AG09309 (cell line): ENCODE results near the gene PPFIA1.

Source experiments
- DNase-seq: peaks from one replicate; pipeline ENCODE4 v3.0.0-alpha.2; 2010; ENCODE audit warnings: low read depth
- H3K4me3 ChIP-seq: 2 replicates; pipeline ENCODE4 v1.5.1; 2011; ENCODE audit warnings: mild to moderate bottlenecking, low read depth, low read length, moderate library complexity; ENCODE audit not compliant: control insufficient read depth
- CTCF ChIP-seq: IDR thresholded peaks from 2 replicates; pipeline ENCODE4 v1.5.1; 2011; ENCODE audit warnings: mild to moderate bottlenecking, low read depth, low read length, inconsistent platforms; ENCODE audit not compliant: insufficient read depth, control insufficient read depth; ENCODE audit errors: missing control alignments

PPFIA1 gene

GRCh38 chr11:70270104-70270876 is at the start of gene PPFIA1:
Gene PPFIA1, plus strand, starts transcription at chr11:70270690. Its CDS starts 1,483 bp downstream, at chr11:70272173.
- peak within 1 kb of the TSS; percentile 67 for H3K4me3 ChIP-seq
- DNase-seq: peak; percentile 68
- no peak for TF ChIP-seq CTCF

- no peak for DNase-seq
- no peak for TF ChIP-seq CTCF
- no peak overlapping the region for H3K4me3 ChIP-seq
These were observed 49.6 kb upstream of the PPFIA1 start for GRCh38 chr11:70220920-70221319.

- H3K4me3 ChIP-seq: no peak overlapping the region
- TF ChIP-seq CTCF: no peak
- no peak for DNase-seq
These were observed 44.8 kb upstream of the PPFIA1 start for GRCh38 chr11:70225681-70226177.

- TF ChIP-seq CTCF: no peak
- no peak for DNase-seq
- no peak overlapping the region for H3K4me3 ChIP-seq
These were observed 44.3 kb upstream of the PPFIA1 start for GRCh38 chr11:70226183-70226582.

- DNase-seq: no peak
- no peak overlapping the region for H3K4me3 ChIP-seq
- TF ChIP-seq CTCF: peak; percentile 29
These were observed 43.5 kb upstream of the PPFIA1 start for GRCh38 chr11:70226967-70227366.

- no peak for DNase-seq
- H3K4me3 ChIP-seq: no peak overlapping the region
- no peak for TF ChIP-seq CTCF
These were observed 40.8 kb upstream of the PPFIA1 start for GRCh38 chr11:70229737-70230136.
